NCI-H146 (cell line): ENCODE data around the gene PCDH10.

Experiments
- DNase-seq: peaks from one replicate; lab custom pipeline; 2025; lab: John Stamatoyannopoulos, UW

PCDH10 gene, protein sequence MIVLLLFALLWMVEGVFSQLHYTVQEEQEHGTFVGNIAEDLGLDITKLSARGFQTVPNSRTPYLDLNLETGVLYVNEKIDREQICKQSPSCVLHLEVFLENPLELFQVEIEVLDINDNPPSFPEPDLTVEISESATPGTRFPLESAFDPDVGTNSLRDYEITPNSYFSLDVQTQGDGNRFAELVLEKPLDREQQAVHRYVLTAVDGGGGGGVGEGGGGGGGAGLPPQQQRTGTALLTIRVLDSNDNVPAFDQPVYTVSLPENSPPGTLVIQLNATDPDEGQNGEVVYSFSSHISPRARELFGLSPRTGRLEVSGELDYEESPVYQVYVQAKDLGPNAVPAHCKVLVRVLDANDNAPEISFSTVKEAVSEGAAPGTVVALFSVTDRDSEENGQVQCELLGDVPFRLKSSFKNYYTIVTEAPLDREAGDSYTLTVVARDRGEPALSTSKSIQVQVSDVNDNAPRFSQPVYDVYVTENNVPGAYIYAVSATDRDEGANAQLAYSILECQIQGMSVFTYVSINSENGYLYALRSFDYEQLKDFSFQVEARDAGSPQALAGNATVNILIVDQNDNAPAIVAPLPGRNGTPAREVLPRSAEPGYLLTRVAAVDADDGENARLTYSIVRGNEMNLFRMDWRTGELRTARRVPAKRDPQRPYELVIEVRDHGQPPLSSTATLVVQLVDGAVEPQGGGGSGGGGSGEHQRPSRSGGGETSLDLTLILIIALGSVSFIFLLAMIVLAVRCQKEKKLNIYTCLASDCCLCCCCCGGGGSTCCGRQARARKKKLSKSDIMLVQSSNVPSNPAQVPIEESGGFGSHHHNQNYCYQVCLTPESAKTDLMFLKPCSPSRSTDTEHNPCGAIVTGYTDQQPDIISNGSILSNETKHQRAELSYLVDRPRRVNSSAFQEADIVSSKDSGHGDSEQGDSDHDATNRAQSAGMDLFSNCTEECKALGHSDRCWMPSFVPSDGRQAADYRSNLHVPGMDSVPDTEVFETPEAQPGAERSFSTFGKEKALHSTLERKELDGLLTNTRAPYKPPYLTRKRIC

DNA sequence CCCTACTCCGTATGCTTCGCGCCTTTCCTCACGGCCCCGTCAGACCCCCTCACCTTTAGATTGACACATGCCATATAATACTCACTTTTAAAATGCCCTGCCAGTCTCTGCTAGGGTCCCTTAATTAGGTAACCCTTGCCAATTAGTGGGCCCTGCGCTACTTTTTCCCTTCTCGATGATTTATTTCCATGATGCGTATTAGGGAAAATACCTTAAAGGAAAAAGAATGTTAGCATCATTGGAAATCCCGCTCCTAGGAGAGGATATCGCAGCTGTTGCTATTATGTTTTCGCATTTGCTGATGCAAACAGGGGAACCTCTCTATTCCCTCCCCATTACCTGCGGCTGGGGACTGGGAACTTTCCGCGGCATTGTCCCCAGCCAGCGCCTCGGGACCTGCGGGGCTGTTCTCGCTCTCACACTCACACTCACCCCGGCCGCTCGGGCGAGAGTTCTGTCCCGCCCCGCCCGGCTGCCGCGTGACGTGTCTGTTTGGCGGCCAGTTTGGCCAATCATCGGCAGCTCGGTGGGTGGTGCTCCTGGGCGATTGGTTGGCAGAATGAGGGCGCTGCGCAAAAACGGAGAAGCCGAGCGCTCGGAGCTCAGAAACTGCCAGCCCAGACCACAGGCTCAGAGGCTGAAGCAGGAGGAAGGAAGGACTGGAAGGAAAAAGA, at the start of gene PCDH10:
TSS of gene PCDH10 (plus strand) at position 605 of the 674 bp plus-strand sequence. CDS start 847 bp downstream, outside the sequence.
- peak; percentile 48 for DNase-seq

DNA sequence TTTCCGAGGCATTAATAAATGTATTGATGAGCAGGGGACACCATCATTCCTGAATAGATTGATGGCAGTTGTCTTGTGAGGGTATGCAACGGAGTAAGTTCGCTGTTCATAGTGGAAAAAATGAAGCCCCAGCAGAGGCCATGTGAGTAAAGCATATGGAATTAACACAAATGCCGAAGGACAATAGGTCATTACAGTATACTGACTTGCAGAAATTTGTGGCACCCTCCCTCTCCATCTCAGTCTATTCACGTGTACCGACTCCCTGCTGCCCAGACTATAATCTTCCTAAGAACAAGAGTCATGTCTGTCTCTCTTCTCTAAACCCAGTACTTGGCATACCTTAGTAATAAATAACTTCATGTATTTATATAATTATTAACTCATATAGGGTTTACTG, 47.1 kb upstream of the PCDH10 start:
- DNase-seq: no peak

DNA sequence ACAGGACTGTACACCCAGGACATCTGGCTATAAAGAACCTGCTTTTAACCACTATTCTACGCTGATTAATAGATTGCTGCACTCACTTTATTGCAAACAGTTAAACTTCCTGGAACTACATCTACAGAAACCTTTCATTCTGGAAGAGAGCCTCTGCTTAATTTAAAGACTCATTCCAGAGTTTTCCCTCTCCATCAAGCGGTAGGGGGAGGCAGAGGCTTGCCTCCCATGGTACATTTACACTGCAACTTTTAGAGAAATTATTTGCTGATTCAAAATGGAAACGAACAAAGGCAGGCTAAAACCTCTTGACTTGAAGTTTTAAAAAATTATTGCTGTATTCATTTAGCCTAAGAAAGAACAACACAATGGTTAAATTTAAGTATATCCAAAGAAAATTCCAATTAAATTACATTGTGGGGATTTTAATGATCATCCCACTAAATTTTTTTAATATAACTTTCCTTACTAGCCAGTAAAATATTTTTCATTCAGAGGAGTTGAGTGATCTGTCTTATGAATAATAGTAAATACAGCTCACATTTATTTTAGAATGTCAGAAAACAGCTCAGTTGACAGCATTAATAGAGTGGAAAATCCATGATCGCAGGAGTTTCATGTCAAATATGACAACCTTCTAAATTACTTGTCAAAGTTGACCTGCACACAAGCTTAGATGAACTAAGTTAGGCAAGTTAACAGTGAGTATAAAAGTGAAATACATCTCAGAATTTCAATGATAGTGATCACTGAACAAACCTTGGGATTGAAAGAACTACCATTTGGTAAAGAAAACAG, 46.3 kb upstream of the PCDH10 start:
- no peak for DNase-seq

DNA sequence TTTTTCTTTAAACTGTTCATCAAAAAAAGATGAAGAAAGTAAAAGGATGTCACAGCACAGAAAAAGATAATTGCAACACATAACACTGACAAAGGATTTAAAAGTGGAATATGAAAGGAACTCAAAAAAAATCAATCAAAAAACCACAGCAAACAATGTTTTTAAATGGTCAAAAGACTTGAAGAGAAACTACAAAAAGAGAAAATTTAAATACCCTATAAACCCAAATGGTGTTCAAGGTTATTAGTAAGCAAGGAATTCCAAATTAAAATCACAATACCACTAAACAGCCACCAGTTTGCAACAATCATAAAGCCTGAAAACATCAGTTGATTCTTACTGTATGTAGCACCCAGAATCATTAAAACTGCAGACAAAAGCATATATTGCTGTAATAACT, 36.5 kb upstream of the PCDH10 start:
- no peak for DNase-seq

DNA sequence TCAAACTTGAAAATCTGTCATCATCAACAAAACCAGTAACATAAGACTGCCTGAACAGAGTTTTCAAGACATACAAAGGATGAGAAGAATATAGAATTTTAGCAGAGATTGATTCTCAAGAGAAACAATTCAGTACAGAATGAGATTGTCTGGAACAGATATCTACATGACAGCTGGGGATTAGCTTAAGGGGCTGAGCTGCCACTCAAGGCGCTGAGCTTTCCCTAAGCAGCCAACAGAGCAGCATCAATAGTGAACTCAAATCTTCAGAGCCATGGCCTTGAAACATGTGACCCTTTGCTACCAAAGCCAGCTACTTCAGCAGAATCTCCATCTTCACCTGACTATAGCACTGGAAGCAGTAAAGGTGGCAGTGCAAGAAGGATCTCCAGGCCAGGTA, 24.3 kb upstream of the PCDH10 start:
- DNase-seq: no peak

DNA sequence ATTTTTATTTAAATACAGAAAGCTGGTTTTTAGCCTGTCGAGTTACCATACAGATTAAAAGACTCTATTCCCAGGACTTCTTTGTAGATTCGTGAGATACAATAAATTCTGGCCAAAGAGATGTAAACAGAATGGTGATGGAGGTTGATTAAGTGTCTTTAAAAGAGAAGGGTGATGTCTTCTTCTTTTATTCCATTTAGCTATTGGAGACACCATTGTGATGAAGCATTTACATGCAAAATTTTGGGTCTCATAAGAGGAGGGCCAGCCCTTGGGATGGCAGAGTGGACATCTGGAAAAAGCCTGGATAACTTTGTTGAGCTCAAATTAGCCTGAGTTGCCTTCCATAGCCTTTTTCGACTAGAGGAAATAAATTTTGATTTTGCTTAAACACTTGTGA, 21.6 kb upstream of the PCDH10 start:
- DNase-seq: no peak

DNA sequence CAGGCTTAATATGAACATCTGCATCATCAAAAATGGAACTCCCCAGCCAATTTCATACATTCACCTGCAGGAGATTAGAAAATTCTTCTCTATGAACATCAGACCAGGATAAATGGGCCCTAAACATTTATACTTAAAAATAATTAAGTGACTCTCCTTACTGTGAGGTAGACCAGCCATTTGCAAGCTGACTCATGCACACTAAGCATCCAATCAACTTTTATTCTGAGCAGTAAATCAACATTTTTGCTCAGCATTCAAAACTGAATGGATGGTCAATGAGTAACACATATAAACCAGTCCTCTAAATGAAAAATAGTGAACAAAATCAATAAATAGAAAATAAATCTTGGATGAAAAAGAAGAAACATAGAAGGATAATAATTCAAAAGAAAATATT, 19.9 kb upstream of the PCDH10 start:
- DNase-seq: no peak

DNA sequence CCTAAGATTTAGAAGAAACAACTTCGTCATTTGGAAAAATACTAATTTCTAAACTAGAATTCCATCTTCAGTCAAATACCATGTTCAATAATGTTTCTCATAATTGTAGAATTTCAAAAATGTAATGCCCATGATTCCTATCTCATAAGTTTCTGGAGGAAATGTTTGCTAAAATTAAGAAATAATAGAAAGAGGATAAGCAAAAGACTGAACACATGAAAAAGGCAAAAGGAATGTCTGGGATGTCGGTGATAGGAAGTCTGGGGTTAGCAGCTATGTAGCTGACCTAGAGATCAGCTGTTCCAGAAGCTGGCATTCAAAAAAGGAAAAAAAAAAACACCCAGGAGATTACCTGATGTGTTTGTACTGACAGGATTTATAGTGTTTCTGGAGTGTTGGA, 18.9 kb upstream of the PCDH10 start:
- no peak for DNase-seq

DNA sequence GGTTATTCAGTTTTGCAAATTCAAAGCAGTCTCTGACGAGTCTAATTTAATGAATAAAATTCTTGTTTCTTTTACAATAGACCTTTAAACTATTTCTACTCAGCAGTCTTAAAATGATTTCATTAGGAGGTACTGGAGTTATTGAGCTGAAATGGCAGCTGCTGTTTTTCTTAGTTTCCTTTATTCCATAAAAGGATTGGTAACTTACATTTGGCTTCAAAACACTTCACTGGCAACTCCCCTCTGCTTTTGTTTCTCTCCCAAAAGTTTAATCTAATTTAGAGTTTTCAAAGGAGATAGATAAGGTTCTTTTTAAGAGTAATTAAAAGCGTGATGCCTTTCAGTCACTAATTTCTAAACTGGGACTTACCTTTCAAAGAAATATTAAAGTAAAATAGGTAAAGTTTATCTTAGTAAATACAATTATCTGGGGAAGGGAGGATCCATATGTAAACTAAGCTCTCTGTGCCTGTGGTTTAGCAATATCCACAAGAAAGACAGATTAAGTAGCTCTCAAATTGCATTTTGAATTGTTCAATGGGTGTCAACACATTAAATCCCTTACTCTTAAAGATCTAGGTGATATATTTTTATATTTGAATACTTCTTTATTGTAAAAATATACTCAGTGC, 17.1 kb upstream of the PCDH10 start:
- DNase-seq: no peak

DNA sequence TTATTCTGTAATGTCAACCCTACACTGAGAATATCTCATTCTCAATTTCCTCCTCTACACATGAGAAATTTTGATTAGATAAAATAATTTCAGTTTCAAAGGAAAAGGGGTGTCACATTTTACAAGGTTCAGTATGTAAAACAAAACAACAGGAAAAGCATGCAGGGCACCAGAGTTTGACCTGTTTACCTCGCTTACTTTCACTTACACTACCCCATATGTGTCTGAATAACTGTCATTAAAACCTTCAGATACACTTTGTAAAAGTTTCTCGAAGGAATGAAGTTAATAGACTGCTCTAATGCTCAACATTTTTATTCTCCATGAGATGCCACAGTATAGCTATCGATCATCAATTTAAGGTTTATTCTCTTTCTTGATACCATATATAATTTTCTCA, 12.3 kb upstream of the PCDH10 start:
- no peak for DNase-seq

DNA sequence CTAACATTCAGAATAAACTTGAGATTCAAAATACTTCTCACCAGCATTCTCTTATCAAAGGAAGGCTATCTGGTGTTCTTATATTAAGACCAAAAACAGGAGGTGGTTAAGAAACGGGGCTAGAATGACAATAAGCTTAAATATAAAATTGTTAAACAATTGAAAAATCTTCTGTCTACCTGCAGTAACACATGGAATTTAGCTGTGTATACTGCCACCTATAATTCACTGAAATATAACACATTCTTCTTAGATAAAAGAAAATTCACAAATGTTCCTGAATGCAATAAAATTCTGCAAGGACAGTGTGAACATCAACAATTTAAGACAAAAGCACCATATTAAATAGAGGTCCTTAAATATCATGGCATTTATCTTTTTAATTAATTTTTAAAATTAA, 11.5 kb upstream of the PCDH10 start:
- no peak for DNase-seq

DNA sequence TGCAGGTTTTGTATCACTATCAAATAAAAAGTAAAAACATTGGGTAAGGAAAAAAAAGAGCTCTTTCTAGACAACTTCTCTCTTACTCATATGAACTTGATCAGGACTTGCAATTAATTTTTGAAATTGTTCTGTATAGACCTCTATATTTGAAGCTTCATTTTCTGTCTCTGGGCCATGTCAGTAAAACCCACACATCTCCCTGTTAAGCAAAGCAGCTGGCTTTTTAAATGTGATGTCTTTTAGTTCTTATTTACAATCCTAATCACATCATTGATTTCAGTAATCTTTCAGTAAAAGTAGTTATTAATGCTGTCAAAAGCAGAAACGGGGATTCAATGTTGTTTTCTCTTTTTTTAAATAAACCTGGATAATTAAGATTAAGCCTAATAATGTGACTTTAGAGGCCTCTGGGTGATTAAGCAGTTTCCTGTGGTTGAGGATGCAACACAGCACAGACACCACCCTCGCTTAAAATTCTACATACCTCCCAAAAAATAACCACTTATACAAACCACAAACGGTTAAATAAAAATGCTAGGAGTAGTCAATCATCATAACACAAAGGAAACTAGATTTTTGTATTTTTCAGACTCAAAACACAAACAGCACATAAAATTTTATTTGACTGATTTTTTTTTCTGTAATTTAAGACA, 5.2 kb upstream of the PCDH10 start:
- no peak for DNase-seq

DNA sequence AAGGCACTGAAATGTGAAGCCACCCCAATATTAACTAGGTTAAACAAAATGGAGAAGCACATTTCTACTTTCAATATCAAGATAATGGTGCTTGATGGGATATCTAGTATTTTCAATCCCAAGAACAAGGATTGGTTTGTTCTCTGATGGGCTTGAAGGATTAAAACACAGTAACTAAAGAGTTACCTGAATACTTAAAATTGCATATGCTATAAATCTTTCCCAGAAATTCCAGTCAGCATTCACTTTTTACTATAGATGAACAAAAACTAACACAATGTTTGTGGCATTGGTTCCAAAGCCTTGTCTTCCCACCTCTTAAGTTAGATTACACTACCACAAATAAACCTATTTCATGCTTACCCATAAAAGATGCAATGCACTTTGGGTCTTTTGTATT, 3.9 kb upstream of the PCDH10 start:
- no peak for DNase-seq

DNA sequence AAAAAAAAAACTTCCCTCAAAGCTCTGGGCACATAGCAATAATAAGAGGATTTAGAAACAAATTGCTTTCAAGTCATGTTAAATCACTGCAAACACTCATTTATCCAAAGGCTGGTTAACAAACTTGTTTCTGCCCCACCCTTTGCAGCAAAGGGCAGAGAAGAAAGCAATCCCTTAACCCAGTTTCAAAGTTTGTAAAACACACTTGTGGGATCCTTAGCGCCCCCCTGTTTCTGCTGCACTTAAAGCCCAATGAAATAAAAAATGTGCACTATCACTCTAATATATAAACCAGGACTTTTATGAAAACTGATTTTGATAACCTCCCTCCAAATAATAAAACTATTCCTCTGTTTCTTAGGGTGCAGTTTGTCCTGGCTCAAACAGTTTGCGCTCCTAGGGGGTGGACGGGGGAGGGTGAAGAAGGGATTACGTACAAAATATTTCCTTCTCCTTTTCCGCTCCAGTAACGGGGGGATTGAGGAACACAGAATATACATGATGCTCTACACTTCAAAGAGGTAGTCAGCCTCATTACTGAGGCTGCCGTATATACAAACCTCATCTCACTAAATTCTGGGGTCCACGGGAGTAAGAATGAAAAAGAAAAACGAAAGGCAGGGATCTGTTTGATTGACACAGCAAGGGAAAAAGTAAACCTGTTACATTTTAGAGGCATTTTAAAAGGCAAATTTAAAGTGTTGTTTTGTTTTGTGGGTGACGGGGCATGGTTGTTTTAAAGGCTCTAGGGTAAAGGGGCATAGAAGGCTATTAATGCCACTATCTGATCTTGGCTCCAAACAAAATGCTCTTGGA, 3.1 kb upstream of the PCDH10 start:
- no peak for DNase-seq

DNA sequence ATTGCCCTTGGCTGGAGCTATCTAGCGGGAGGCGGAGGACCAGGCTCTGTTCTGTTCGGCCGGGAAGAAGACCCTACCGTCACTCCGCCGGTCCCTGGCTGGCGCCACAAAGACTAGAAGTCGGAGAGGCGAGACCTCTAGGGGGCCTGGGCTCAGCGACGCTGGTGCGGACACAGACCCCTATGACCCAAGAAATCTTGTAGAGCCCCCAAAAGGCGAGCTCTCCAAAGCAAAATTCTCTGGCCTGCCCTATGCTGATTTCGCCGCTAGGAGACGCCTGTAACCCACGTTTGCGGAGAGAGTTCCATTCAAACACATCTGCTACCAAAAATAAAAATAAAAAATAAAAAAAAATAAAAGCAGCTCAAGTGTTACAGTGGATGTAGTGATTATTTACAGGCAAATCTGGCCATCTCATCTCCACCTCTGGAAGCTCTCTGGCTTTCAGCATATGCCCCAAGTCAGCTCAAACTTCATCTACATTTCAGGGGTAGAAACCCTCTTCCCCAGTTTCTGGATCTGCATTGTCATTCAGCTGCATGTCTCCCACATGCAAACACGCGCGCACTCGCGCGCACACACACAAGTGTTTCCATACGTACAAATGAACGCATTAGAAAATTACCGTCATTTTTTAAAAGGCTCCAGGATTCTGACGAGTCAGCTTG, 2.4 kb upstream of the PCDH10 start:
- DNase-seq: no peak

DNA sequence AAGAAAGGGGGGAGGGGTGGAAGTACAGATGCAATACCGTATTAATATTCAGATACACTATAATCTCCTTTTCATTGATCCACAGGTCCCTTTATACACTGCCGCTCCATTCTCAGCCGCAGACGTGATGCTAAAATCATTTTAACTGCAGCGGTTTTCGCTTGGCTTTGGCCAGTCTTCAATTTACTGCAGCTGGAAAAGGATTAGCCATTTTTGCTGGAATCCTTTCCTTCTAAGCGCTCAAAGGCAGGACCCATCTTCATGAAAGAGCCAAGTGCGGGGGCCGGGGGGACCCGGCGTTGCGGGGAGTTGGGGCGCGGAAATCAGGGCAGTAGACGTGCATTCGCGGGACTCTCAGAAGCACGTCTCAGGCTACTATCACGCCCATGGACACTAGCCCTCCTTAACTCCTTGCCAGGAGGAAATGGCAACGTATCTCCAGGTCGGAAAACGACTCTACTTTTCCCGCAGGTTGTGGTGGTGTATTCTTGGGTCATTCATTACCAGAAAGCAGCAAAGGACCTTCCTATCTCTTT, 1.7 kb upstream of the PCDH10 start:
- no peak for DNase-seq

DNA sequence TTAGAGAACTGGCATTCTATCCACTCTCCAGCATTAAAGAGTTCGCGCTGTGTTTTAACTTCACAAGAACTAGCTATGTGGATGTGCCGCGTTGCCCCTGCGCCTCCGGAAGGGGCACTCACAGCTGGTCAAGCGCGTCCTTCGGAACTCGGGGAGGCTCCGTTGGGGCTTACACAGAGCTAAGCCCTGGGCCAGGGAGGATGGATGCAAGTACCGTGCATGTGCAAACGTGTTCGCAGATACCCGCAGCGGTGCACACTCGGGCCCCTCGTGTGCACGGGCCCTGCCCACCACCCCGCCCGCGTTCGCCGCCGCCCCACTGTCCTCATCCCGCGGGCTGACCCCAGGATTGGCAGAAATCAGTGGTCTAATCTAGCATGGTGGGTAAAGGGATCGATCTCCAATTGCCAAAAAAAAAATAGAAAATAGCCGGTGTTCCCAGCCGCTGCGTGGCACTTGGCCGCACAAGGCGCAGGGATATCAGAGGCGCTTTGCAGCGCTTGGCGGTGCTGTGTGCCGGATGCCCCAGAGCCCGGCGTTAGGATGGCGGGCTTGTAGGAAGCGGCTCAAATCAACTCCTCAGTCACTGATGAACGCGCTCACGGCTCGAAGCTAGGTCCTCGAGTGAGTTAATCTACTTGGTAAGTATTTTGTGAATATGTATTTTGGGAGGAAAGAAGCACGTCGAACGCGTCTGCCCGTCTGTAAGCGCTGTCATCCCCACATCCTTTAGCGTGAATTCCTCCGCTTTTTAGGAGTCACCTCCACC, 989 bp upstream of the PCDH10 start:
- peak; percentile 2 for DNase-seq

DNA sequence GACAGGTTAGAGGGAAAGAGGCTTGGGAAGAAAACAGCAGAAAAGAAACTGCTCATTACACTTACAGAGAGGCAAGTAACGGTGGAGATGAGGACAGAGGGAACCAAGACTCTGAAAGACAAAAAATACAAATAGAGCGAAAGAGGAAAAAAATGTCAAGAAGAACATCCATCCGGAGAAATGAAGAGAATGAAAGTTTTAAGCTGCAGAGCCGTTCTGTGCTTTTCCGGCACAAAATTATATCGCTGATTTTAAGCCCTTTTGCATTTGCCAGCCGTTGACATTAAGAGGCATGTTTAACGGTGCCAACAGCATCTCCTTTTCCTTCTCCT, 236 bp downstream of the PCDH10 start:
- DNase-seq: no peak
